ENCODE data around the gene ZNF829. TPM values are rescaled to one million over a fixed set of nuclear protein-coding genes. Genes with fewer than 3 reads are reported as not detected.

ZNF829 gene
- 1 to 10 TPM; 6.5 to 7.6 (median 7.1) TPM for polyA plus RNA-seq (ENCODE audit: insufficient read length in 4 of 4)

DNA sequence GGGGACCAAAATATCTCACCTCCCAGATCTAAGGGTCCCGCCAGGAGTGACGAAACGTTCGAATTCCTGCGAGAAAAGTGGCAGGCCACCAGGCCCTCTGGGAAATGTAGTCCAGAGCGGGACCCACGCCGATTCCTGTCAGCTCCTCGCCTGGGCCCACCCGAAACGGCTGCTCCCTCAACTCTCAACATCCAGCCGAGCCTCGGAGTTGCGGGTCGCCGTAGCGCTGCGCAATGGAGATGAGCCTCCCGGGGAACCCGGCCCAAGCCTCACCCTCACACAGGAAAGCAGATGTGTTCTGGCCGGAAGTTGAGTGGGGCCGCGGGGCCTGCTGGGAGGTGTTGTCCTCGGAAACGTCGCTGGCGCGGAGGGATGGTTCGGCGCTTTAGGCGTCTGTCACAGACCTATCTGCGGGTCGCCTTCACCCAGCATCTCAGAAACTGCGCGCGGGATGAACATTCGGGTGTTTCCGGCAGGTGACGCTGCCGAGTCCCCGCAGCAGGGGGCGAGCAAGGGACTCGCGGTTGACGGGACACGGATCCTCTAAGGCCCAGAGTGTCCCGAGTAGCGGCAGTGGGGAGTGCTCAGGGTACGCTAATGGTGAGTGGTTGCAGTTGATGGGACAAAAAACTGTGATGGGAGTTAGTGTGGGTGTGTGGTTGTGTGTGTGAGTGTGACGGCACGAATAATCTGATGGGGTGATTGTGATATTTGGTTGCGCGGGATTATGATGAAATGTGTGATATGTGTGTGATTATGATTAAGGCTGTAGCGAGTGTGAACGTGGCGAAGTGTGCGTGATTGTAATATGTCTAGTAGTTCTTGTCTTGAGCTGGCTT is at the start of gene ZNF829, which contains the start of gene ZNF568:
Gene ZNF829, minus strand, starts transcription at position 300 of the 839 bp plus-strand sequence. CDS start 1,124 bp downstream, outside the sequence.
Gene ZNF568, plus strand, starts transcription at position 341 of the 839 bp plus-strand sequence. CDS start 6,439 bp downstream, outside the sequence.
- DNase-seq (ENCODE audit: low read depth in 4 of 4, low spot score in 3 of 4), result peak; percentile 76 to 85 (median 82)

DNA sequence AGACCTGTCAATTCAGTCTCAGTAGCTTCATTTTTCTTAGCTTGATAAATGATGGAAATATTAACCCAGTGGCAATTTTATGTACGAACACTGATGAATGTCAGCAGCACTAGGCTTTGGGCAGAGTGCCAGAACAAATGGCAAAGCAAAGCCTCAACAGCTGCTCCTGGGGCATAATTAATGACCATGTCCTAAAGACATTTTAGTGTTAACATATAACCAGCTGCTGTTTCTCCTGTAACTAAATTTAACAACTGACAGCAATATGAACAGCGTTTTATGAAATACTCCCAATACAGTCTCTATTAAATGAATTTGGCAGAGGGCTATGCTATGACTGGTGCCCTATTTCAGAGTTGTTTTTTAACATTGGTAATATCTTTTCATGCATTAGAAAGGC is 47.2 kb upstream of the ZNF829 start:
- peak in 1 of 4 donors; percentile 21 for DNase-seq (ENCODE audit: low read depth in 4 of 4, low spot score in 3 of 4)

DNA sequence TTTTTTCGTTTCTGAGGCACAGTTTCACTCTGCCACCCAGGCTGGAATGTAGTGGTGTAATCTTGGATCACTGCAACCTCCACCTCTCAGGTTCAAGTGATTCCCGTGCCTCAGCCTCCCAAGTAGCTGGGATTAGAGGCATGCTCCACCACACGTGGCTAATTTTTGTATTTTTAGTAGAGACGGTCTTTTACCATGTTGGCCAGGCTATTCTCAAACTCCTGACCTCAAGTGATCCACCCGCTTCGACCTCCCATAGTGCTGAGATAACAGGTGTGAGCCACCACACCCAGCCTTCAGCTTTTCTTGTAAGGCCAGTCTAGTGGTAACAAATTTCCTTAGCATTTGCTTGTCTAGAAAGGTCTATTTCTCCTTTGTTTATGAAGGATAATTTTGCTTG is 46.3 kb upstream of the ZNF829 start:
- DNase-seq (ENCODE audit: low read depth in 4 of 4, low spot score in 3 of 4), result no peak

DNA sequence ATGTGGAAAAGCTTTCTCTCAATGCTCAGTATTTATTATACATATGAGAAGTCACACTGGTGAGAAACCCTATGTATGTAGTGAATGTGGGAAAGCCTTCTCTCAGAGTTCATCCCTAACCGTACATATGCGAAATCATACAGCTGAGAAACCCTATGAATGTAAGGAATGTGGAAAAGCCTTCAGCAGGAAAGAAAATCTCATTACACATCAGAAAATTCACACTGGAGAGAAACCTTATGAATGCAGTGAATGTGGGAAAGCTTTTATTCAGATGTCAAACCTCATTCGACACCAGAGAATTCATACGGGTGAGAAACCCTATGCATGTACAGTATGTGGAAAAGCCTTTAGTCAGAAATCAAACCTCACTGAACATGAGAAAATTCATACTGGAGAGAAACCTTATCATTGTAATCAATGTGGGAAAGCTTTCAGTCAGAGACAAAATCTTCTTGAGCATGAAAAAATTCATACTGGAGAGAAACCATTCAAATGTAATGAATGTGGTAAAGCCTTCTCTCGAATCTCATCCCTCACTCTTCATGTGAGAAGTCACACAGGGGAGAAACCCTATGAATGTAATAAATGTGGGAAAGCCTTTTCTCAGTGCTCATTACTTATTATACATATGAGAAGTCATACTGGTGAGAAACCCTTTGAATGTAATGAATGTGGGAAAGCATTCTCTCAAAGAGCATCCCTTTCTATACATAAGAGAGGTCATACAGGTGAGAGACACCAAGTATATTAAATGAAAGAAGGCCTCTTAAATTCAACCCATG is 34.4 kb upstream of the ZNF829 start:
- no peak for DNase-seq (ENCODE audit: low read depth in 4 of 4, low spot score in 3 of 4)

DNA sequence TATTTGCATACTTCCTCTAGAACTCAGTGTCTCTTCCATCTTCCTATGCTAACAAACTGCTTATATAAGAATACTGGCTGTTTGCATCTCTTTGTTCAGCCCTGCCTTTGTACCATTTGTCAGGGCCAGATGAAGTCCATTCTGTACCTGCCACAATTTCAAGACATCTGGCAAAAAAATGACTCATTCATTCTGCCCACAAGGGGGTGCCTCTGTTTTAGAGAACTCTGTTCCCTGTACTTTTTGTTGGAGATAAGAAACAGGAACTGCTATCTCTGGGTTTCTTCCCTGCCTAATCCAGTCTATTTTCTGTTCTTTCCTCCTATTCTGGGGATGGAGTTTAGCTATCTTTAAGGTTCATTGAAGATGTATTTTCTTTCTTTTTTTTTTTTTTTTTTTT is 23.1 kb upstream of the ZNF829 start:
- DNase-seq (ENCODE audit: low read depth in 4 of 4, low spot score in 3 of 4), result no peak

DNA sequence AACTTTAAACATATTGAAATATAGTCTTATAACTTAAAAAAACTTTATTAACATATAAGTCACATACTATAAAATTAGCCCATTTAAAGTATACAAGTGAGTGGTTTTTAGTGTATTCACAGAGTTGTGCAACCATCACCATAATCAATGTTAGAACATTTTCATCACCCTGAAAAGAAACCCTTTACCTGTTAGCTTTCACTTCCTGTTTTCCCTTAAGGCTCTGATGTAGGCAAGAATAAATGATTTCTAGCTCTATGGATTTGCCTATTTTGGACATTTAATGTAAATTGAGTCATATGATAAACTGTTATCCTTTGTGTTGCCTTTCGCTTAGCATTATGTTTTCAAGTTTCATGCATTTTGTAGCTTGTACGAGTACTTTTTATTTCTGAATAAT is 15.6 kb upstream of the ZNF829 start:
- DNase-seq (ENCODE audit: low read depth in 4 of 4, low spot score in 3 of 4), result no peak

DNA sequence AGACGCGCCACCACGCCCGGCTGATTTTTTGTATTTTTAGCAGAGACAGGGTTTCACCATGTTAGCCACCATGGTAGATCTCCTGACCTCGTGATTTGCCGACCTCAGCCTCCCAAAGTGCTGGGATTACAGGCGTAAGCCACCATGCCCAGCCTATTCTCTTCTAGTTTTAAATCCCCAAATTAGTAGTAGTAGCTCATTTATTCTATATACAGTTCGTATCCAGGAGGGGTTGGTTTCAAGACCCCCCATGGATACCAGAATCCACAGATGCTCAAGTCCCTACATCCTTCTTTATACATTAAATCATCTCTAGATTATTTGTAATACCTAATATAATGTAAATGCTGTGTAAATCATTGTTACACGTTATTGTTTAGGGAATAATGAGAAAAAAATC is 2.0 kb upstream of the ZNF829 start:
- DNase-seq (ENCODE audit: low read depth in 4 of 4, low spot score in 3 of 4), result no peak

DNA sequence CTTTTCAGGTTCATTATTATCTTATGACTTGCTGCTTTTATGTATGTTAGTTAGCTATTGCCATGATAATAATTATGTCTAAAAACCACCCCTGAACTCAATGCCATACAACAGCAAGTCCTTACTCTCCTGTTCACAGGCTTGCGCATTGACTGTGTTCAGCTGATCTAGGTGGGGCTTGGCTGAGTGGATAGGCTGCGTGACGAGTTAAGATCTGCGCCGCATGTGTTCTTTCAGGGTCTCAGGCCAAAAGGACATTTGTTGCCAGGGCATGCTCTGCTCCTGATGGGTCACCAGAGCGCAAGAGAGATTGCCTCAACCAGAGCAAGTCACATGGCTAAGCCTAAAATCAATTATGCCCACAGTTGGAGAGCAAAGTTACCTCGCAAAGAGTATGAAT is 900 bp upstream of the ZNF829 start:
- DNase-seq (ENCODE audit: low read depth in 4 of 4, low spot score in 3 of 4), result peak in 1 of 4 donors; percentile 1

DNA sequence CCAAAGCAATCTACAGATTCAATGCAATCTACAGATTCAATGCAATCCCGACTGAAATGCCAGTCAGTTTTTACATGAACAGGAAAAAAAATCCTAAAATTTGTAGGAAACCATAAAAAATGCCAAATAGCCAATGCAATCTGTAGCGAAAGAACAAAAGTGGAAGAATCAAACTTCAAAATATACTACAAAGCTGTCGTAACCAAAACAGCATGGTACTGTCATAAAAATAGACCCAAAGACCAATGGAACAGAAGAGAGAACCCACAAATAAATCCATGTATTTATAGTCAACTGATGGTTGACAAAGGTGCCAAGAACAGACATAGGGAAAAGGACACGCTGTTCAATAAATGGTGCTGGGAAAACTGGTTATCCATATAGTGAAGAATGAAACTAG is 17.7 kb downstream of the ZNF829 start:
- no peak for DNase-seq (ENCODE audit: low read depth in 4 of 4, low spot score in 3 of 4)

DNA sequence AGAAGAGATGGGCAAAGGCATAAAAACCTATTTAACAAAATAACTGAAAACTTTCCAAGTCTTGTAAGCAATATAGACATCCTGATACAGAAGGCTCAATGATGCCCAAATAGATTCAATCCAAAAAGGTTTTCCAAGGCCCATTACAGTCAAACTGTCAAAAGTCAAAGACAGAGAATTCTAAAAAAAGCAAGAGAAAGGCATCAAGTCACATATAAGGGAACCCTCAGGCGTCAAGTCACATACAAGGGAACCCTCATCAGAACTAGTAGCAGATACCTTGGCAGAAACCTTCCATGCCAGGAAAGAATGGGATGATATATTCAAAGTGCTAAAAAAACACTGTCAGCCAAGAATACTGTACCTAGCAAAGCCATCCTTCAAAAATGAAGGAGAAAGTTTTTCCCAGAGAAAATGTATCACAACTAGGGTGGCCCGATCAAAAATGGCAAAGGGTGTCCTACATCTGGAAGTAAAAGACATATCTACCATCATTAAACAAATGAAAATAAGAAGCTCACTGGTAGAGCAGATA is 21.2 kb downstream of the ZNF829 start:
- DNase-seq (ENCODE audit: low read depth in 4 of 4, low spot score in 3 of 4), result peak in 1 of 4 donors; percentile 1

DNA sequence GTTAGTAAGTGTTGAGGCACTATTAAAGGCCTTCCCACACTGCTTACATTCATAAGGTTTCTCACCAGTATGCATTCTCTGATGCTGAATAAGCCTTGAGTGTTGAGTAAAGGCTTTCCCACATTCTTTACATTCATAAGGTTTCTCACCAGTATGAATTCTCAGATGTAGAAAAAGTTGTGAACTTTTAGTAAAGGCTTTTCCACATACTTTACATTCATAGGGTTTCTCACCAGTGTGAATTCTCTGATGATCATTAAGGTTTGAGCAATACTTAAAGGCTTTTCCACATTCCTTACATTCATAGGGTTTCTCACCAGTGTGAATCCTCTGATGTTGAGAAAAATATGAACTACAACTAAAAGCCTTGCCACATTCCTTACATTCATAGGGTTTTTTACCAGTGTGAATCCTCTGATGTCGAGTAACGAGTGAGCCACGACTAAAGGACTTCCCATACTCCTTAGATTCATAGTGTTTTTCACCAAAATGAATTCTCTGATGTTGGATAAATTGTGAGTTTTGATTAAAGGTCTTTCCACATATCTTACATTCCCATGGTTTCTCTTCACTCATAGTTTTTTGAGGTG is 24.2 kb downstream of the ZNF829 start:
- DNase-seq (ENCODE audit: low read depth in 4 of 4, low spot score in 3 of 4), result no peak

DNA sequence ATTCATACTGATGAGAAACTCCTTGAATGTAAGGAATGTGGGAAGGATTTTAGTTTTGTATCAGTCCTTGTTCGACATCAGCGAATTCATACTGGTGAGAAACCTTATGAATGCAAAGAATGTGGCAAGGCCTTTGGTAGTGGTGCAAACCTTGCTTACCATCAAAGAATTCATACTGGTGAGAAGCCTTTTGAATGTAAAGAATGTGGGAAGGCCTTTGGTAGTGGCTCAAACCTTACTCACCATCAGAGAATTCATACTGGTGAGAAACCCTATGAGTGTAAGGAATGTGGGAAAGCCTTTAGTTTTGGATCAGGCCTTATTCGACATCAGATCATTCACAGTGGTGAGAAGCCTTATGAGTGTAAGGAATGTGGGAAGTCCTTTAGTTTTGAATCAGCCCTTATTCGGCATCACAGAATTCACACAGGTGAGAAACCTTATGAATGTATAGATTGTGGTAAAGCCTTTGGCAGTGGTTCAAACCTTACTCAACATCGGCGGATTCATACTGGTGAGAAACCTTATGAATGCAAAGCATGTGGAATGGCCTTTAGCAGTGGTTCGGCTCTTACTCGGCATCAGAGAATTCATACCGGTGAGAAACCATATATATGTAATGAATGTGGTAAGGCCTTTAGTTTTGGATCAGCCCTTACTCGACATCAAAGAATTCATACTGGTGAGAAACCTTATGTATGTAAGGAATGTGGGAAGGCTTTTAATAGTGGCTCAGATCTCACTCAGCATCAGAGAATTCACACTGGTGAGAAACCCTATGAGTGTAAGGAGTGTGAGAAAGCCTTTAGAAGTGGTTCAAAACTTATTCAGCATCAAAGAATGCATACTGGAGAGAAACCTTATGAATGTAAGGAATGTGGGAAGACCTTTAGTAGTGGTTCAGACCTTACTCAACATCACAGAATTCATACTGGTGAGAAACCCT is 38.8 kb downstream of the ZNF829 start:
- DNase-seq (ENCODE audit: low read depth in 4 of 4, low spot score in 3 of 4), result no peak

DNA sequence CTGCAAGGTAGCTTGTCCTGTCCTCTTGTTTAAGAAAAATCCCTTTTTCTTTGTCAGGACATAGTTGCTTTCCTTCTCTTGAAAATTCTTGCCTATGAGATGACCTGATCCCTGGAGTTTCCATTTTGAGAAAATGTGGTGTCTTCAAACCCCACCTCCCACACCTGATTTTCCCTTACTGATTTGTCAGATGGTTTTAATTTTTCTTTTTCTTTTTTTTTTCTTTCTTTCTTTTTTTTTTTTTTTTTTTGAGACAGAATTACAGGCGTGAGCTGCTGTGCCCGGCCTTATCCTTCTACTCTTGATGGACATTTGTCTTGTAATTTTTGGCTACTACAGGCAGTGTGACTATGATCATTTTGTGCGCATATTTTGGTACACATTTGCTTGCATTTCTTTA is 64.2 kb downstream of the ZNF829 start:
- no peak for DNase-seq (ENCODE audit: low read depth in 4 of 4, low spot score in 3 of 4)

DNA sequence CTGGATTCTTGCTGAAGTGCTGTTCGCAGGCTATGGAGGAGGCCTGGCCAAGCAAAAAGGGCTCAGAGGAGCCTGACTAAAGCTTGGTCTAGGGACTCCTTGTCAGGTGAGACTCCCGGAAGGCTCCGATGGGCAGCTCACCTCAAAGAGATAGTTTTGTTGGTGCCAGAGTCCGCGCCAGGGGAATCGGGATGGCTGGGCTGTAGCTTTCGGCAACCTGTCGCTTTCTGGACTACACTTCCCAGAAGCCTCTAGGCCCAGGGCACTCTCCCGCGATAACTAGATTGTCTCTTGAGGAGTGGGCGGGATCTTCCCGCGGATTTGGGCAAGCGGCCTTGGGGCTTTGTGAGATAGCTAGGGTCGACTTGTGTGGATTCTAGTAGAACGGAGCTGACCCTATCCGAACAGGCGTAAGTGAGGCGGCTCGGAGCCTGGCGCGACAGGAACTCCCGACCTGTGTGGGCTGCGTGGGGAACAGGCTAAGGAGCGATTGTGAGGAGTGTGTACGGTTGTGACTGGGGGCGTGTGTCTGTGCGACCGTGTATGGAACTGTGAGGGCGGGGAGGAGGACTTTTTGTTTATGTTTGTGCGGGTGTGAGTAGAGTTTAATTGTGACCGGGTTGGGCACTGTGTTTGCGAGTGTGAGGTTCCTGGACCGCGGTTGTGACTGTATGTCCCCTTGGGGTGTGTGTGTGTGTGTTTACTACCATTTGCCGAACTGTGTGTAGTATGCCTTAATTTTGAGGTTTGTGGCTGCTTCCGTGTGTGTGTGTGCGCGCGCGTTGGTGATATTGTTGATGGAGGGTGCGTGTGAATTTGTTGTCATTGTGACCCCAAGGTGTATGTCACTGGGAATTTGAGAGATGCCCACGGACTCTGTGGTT is 65.3 kb downstream of the ZNF829 start, which contains the start of gene ZNF345:
Gene ZNF345, plus strand, starts transcription at position 318 of the 884 bp plus-strand sequence. CDS start 25,955 bp downstream, outside the sequence.
- peak; percentile 90 to 93 (median 92) for DNase-seq (ENCODE audit: low read depth in 4 of 4, low spot score in 3 of 4)

DNA sequence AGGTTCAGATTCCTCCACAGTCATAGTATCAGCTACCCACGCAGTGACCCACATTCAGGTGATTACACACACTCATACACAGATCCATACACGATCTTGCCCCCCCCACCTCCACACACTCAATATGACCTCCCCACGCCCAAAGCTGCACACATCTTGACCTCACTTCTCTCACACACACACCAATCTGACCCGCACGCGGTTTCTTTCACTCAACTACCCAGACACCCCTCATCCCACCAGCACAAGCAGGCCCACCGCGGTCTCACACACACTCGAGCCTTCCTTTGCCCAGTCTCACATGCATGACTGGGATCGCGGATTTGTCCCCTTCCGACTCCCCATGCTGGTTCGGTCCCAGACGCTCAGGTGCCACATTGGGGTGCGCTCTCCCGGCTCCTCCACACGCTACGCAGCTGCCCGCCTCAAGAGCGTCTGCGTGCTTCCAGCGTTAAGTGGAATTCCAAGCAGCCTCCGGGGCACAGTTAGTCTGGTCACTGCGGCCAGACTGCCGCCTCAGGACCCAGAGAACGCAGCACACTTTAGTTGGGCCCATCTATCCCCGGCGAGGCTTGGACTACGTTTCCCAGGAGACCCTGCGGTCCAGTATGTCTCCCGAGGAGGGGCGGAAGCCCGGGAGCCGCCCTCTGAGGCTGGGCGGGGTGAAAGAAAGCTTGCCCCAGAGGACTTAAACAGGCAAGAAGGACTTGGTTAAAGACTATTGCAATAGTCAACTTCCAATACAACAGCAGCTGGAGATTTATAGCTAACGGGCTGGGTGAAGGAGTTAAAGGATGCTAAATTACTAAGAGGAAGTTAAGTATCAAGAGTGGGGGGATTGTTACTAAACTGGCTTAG is 66.2 kb downstream of the ZNF829 start:
- DNase-seq (ENCODE audit: low read depth in 4 of 4, low spot score in 3 of 4), result peak; percentile 78 to 87 (median 84)

DNA sequence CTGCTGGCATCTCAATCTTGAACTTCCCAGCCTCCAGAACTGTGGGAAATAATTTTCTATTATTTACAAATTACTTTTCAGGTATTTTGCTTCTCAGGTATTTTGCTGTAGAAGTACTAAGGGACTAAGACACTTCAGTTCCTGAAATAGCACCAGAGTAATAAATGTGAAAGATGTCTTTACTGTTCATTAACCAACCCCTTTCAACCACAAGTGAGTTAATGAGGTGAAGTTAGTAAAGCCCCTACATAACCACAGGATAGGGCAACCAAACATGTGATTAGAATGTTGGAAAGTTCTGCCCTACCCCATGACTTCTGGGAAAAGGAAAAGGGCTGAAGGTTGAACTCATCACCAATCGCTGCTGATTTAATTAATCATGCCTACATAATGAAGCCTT is 68.1 kb downstream of the ZNF829 start:
- DNase-seq (ENCODE audit: low read depth in 4 of 4, low spot score in 3 of 4), result no peak

DNA sequence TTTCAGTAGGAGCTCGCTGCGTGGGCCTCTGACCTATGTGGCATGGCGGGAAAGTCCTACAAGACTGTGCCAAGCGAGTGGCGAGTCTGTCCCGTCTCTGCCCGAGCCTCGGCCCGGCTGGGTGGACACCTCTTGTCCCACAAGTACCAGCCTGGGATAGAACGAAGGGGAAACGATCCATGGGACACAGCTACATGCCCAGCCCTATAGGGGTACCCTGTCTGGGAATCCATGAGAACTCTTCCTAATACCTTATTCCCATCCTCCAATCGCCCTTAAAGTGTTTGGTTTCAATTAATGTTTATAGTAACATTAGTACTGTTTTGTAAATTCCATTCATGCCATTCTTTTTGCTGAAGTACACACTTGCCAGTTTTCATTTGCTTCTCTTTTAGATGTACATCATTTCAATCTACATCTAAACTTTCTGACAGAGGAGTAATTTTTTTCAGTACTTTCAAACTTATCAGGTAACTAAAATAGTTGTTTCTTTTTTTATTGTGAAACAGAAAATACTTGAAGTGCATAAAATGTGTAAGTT is 77.2 kb downstream of the ZNF829 start:
- DNase-seq (ENCODE audit: low read depth in 4 of 4, low spot score in 3 of 4), result peak in 1 of 4 donors; percentile 26
